ENCODE measurements around the gene DYNC1I1. TPM values are rescaled to one million over a fixed set of nuclear protein-coding genes. Genes with fewer than 3 reads are reported as not detected.

The DYNC1I1 gene
- total and polyA plus RNA-seq, 4 donors: 0.28 to 0.67 (median 0.39) TPM

GRCh38 chr7:95963446-95963990 lies 191.2 kb downstream of the DYNC1I1 start:
- Histone ChIP-seq H3K4me3 (ENCODE audit: low read depth in 1 of 3, low read length in 3 of 3) (no peak overlapping the region), H3K27me3 (ENCODE audit: control insufficient read depth in 4 of 4, insufficient read depth in 4 of 4, low read length in 3 of 4) (no peaks in the 10 kb centered on the region), H3K27ac (ENCODE audit: low read depth in 1 of 2, low read length in 2 of 2) (no peak overlapping the region), H3K9me3 (ENCODE audit: control insufficient read depth in 4 of 4, low read length in 3 of 4) (no peaks in the 10 kb centered on the region), H3K36me3 (ENCODE audit: control insufficient read depth in 4 of 4, insufficient read depth in 3 of 4, low read depth in 1 of 4, low read length in 3 of 4) (no peaks in the 10 kb centered on the region), H3K4me1 (ENCODE audit: control insufficient read depth in 4 of 4, insufficient read depth in 4 of 4, low read length in 3 of 4) (no peaks in the 10 kb centered on the region), H3K9ac (ENCODE audit: low read depth in 1 of 2, low read length in 2 of 2) (no peak overlapping the region)
- TF ChIP-seq YY1 (IDR thresholded peaks at IDR 0.05) (no peak), RAD21 (IDR thresholded peaks at IDR 0.05) (no peak), ATF3 (IDR thresholded peaks at IDR 0.05) (no peak), CTCF (IDR thresholded peaks at IDR 0.05; ENCODE audit: low read depth, low read length, missing input control) (no peak), FOXA1 (IDR thresholded peaks at IDR 0.05) (no peak), JUND (IDR thresholded peaks at IDR 0.05) (no peak), NR2F2 (IDR thresholded peaks at IDR 0.05) (no peak), HNF4G (IDR thresholded peaks at IDR 0.05) (no peak), GABPA (IDR thresholded peaks at IDR 0.05 in 1 of 2, conservative IDR thresholded peaks at IDR 0.05 in 1 of 2) (no peak)
- TF ChIP-seq, protein P1, sequence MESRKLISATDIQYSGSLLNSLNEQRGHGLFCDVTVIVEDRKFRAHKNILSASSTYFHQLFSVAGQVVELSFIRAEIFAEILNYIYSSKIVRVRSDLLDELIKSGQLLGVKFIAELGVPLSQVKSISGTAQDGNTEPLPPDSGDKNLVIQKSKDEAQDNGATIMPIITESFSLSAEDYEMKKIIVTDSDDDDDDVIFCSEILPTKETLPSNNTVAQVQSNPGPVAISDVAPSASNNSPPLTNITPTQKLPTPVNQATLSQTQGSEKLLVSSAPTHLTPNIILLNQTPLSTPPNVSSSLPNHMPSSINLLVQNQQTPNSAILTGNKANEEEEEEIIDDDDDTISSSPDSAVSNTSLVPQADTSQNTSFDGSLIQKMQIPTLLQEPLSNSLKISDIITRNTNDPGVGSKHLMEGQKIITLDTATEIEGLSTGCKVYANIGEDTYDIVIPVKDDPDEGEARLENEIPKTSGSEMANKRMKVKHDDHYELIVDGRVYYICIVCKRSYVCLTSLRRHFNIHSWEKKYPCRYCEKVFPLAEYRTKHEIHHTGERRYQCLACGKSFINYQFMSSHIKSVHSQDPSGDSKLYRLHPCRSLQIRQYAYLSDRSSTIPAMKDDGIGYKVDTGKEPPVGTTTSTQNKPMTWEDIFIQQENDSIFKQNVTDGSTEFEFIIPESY (IDR thresholded peaks at IDR 0.05): no peak
- 49% methylated on average over 1 of the region's 1 CpG for WGBS
- no peak for DNase-seq (ENCODE audit: low spot score)

- Histone ChIP-seq H3K27me3 (ENCODE audit: control insufficient read depth in 4 of 4, insufficient read depth in 4 of 4, low read length in 3 of 4) (no peaks in the 10 kb centered on the region), H3K9ac (ENCODE audit: low read depth in 1 of 2, low read length in 2 of 2) (no peak overlapping the region), H3K36me3 (ENCODE audit: control insufficient read depth in 4 of 4, insufficient read depth in 3 of 4, low read depth in 1 of 4, low read length in 3 of 4) (no peaks in the 10 kb centered on the region), H3K4me1 (ENCODE audit: control insufficient read depth in 4 of 4, insufficient read depth in 4 of 4, low read length in 3 of 4) (no peaks in the 10 kb centered on the region), H3K4me3 (ENCODE audit: low read depth in 1 of 3, low read length in 3 of 3) (no peak overlapping the region), H3K9me3 (ENCODE audit: control insufficient read depth in 4 of 4, low read length in 3 of 4) (no peaks in the 10 kb centered on the region), H3K27ac (ENCODE audit: low read depth in 1 of 2, low read length in 2 of 2) (no peak overlapping the region)
- DNase-seq (ENCODE audit: low spot score): no peak
- no peak for TF ChIP-seq RAD21 (IDR thresholded peaks at IDR 0.05)
- TF ChIP-seq RXRA (IDR thresholded peaks at IDR 0.05): no peak
- 90% methylated on average over 6 of the region's 6 CpGs for WGBS
Measured at GRCh38 chr7:95971716-95972115, 199.4 kb downstream of the DYNC1I1 start.

DNA sequence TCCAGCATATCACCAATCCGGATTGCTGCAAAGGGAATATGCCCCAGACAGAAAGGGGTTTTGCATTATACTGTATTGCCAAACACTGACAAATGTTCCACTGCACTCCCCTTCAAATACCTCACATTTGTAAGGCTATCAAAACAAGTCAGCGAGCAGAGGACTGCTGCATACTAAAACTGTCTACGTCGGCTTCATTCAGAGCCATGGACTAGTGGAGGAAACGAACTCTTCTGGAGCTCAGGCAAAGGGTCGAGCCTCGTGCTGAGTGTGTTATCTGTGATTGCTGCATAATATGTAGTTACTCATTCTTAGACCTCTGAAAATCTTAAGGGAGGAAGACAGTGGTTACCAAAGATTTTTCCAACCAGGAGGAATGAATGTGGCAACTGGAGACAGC lies 200.2 kb downstream of the DYNC1I1 start:
- no peak for DNase-seq (ENCODE audit: low spot score)

More for the DNA sequence above, 200.2 kb downstream of the DYNC1I1 start:
- 68% methylated on average over 7 of the region's 7 CpGs for WGBS
- H3K9ac ChIP-seq (ENCODE audit: low read depth in 1 of 2, low read length in 2 of 2): no peak overlapping the region
- no peak for TF ChIP-seq RAD21 (IDR thresholded peaks at IDR 0.05)
- TF ChIP-seq NR2F2 (IDR thresholded peaks at IDR 0.05): no peak
- TF ChIP-seq, protein P2, sequence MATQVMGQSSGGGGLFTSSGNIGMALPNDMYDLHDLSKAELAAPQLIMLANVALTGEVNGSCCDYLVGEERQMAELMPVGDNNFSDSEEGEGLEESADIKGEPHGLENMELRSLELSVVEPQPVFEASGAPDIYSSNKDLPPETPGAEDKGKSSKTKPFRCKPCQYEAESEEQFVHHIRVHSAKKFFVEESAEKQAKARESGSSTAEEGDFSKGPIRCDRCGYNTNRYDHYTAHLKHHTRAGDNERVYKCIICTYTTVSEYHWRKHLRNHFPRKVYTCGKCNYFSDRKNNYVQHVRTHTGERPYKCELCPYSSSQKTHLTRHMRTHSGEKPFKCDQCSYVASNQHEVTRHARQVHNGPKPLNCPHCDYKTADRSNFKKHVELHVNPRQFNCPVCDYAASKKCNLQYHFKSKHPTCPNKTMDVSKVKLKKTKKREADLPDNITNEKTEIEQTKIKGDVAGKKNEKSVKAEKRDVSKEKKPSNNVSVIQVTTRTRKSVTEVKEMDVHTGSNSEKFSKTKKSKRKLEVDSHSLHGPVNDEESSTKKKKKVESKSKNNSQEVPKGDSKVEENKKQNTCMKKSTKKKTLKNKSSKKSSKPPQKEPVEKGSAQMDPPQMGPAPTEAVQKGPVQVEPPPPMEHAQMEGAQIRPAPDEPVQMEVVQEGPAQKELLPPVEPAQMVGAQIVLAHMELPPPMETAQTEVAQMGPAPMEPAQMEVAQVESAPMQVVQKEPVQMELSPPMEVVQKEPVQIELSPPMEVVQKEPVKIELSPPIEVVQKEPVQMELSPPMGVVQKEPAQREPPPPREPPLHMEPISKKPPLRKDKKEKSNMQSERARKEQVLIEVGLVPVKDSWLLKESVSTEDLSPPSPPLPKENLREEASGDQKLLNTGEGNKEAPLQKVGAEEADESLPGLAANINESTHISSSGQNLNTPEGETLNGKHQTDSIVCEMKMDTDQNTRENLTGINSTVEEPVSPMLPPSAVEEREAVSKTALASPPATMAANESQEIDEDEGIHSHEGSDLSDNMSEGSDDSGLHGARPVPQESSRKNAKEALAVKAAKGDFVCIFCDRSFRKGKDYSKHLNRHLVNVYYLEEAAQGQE (IDR thresholded peaks at IDR 0.05): no peak
- TF ChIP-seq, protein P1 (IDR thresholded peaks at IDR 0.05): no peak
- TF ChIP-seq RXRA (IDR thresholded peaks at IDR 0.05): no peak
- no peak for TF ChIP-seq ATF3 (IDR thresholded peaks at IDR 0.05)
- no peak for TF ChIP-seq EGR1 (IDR thresholded peaks at IDR 0.05; ENCODE audit: low read depth in 2 of 2)
- no peak for TF ChIP-seq HNF4A (conservative IDR thresholded peaks at IDR 0.05)
- TF ChIP-seq TAF1 (conservative IDR thresholded peaks at IDR 0.05): no peak
- TF ChIP-seq YY1 (IDR thresholded peaks at IDR 0.05): no peak
- no peaks in the 10 kb centered on the region for H3K27me3 ChIP-seq (ENCODE audit: control insufficient read depth in 4 of 4, insufficient read depth in 4 of 4, low read length in 3 of 4)
- no peaks in the 10 kb centered on the region for H3K9me3 ChIP-seq (ENCODE audit: control insufficient read depth in 4 of 4, low read length in 3 of 4)
- H3K27ac ChIP-seq (ENCODE audit: low read depth in 1 of 2, low read length in 2 of 2): no peak overlapping the region
- H3K4me3 ChIP-seq (ENCODE audit: low read depth in 1 of 3, low read length in 3 of 3): no peak overlapping the region
- no peaks in the 10 kb centered on the region for H3K36me3 ChIP-seq (ENCODE audit: control insufficient read depth in 4 of 4, insufficient read depth in 3 of 4, low read depth in 1 of 4, low read length in 3 of 4)
- no peaks in the 10 kb centered on the region for H3K4me1 ChIP-seq (ENCODE audit: control insufficient read depth in 4 of 4, insufficient read depth in 4 of 4, low read length in 3 of 4)
